Stimulated activated CD4-positive, alpha-beta T cell treated with anti-CD3 and anti-CD28 coated beads, Interleukin-2, amount 100 ng/mL, for 48 hours (primary cell): ENCODE results near the gene INSYN2B.

Experiments used
- DNase-seq, 2 donors: peaks; one replicate each; pipeline ENCODE4 v3.0.0-alpha.2; 2020

Gene INSYN2B

GRCh38 chr5:169922474-169922873 is 57.8 kb downstream of the INSYN2B start:
- DNase-seq, result no peak

DNA sequence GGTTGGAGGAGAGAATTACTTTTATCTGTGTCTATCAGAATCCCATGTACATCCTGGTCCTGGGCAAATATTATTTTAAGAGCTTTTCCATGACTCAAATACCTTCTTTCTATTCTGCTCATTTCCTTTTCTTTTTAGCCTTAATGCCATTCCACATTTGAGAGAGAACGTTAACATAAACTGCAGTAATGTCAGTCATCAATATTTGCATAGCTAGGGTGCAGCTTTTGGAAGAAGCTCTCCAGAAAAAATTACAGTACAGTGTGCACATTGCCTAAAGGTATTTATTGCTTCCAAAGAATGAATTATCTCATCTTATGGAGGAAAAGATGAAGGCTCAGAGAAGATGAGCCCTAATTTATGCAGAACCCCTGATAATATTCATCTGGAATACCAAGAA is 58.3 kb downstream of the INSYN2B start:
- no peak for DNase-seq

GRCh38 chr5:169921384-169921783 is 58.9 kb downstream of the INSYN2B start:
- DNase-seq, result no peak

GRCh38 chr5:169920474-169920873 is 59.8 kb downstream of the INSYN2B start:
- no peak for DNase-seq

DNA sequence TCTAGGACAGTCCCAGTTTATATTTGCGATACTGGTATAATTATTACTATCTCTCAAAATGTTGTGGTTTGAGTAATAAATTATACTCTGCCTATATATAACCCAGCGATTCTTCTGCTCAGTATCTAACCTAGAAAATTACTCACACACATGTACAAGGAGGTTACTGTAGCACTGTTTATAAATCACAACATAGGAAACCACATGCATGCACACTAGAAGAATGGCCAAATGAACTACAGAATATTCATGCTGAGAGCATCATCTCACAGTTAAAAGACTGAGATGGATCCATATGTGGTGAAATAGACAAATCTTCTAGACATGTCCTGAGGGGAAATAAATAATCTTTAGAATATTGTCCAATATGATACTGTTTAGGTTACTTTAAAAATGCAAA is 62.1 kb downstream of the INSYN2B start:
- no peak for DNase-seq

GRCh38 chr5:169917500-169917899 is 62.8 kb downstream of the INSYN2B start:
- no peak for DNase-seq

GRCh38 chr5:169914766-169915165 is 65.5 kb downstream of the INSYN2B start:
- DNase-seq, result no peak

- no peak for DNase-seq
Observed at GRCh38 chr5:169913479-169913878, 66.8 kb downstream of the INSYN2B start.

DNA sequence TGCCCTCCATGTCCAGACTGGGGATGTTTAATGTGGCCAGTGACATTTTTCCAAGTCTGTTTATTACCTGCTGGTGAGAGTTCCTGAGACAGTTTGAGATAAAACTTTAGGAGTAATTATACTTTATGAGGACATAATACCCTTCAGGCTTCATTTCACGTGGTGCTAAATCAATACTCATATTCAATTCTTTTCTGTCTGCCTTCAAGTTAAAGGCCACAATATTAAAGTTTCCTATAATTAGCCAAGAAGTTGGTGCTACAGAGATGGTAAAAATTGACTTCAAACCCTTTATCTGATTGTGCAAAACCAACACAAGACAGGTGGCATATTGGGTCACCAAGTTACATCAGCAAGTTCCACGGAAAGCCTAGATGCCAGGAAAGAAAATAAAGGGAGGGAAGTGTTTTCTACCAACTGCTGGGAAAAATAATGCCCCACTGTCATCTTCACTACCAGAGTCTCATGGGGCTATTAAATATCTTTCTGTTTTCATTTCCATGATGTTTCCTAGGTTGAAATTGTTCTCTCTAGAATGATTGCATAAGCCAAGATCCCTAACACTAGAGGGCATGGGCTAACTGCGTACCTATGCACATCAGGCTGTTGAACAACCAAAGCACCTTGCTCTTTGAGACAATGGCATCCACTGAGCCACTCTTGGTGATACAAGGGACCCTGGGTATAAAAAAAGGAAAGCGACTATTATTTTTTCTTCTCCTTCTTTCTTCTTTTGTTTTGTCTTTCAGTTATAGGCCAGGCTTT is 68.7 kb downstream of the INSYN2B start:
- DNase-seq, result no peak

GRCh38 chr5:169910393-169910792 is 69.9 kb downstream of the INSYN2B start:
- DNase-seq, result no peak

DNA sequence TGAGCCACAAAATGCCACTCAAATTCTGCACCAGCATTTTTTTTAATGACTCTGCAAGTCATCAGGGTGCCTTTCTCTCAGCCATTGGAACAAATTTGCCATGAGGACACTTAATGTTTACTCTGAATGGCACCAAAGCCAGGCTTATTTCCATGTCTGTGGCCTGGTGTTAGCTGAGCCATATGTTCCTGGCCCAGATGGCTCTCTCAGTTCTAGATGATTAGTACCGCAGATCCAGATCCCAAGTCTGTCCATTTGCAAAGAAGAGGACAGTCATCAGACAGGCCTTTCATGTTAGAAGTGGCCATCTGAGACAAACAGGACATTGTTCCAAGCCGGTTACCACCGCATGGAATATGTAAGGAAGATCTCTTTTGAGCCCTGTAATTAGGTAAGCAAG is 70.3 kb downstream of the INSYN2B start:
- DNase-seq, result no peak

GRCh38 chr5:169908864-169909263 is 71.4 kb downstream of the INSYN2B start:
- DNase-seq, result no peak

- no peak for DNase-seq
Observed at GRCh38 chr5:169906745-169907649, 73.3 kb downstream of the INSYN2B start.

DNA sequence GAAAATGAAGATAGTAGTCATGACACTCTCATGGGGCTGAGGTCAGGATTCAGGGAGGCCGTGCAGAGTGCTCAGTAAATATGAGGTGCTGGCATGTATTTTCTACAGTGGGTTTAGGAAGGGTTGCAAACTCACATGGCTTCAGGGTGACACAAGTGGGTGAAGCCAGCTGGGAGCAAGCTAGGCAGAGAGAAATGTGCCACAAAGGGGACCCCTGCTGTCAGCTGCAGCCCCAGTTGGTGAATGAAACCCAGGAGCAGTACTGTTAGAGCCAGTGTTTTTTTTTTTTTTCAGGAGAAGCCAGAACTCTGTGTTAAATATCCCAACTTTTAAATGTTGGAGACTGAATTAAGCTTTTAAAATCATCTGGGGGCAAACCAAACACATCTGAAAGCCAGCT is 75.3 kb downstream of the INSYN2B start:
- DNase-seq, result no peak

- no peak for DNase-seq
Observed at GRCh38 chr5:169904508-169904907, 75.8 kb downstream of the INSYN2B start.

DNA sequence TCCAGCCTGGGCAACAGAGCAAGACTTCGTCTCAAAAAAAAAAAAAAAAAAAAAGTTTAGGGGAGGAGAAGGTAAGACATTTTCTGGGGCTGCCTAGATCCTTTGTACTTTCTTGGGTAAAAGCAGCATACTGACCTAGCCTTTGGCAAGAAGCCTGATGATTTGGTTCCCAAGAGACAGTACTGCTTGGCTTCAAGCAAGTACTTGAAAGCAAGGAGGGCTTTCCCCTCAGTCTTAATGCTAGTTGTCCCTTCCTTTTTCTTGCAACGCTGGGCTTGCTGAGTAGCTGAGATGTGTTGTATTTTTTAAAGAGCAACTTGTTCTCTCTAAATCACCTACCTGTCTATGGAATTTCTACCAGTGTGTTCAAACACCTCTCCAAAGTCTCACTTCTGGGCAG is 76.2 kb downstream of the INSYN2B start:
- no peak for DNase-seq

GRCh38 chr5:169901896-169902295 is 78.4 kb downstream of the INSYN2B start:
- no peak for DNase-seq

DNA sequence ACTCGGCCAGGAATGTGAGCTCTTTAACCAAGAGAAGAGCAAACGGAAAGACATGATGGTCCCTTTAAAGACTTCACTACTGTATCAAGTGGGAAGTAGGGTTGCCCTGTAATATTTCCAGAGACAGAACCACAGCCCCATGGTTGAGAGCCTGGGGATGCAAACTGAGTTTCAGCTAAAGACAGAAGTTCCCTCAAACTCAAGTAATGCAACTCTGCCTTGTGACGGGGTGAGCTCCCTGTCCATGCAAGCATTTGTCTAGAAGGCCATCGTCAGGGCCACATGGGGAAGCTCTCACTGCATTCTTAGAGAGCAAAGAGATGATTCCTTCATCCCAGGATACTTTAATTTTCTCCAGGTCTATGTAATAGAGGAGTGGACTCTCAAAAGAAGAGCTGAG is 82.8 kb downstream of the INSYN2B start:
- no peak for DNase-seq

- DNase-seq, result no peak
Observed at GRCh38 chr5:169895926-169896325, 84.4 kb downstream of the INSYN2B start.

- DNase-seq, result no peak
Observed at GRCh38 chr5:169893571-169893970, 86.7 kb downstream of the INSYN2B start.

GRCh38 chr5:169893010-169893409 is 87.3 kb downstream of the INSYN2B start:
- no peak for DNase-seq

- no peak for DNase-seq
Observed at GRCh38 chr5:169889572-169889971, 90.7 kb downstream of the INSYN2B start.

DNA sequence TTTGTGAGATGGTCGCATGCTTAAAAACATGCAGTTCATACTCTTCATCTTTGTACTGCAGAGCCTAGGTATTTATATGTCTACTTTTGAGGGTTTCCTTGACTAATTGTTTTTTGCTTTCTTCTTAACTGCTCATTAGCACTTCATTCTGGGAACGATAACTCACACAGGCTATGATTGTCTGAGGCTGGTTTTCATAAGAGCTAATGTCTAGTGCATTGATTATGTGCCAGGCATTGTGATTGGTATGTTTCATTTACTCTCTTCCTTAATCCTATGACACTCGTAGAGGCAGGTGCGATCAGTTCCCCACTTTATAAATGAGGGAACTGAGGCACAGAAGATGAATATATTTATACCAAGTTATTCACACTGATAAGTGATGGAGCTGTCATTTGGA is 93.6 kb downstream of the INSYN2B start:
- DNase-seq, result no peak

DNA sequence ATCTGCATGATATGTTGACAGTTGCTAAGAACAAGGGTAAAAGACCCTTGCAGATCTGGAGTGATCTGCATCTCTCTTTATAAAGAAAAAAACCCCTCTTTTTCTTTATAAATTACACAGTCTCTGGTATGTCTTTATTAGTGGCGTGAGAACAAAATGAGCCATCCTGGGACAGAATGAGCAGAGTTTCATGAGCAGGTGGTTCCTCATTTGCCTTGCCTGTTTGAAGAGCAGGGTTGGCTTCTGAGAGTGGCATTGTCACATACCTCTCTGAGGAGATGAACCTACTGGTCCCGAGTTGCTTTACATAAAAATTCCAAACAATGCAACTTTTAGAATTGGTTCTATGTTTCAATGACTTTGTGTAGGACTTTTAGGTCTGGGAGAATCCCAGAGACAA is 94.3 kb downstream of the INSYN2B start:
- DNase-seq, result no peak
